Measurements from ENCODE around the gene CACNA1E. TPM values are rescaled to one million over a fixed set of nuclear protein-coding genes. Genes with fewer than 3 reads are reported as not detected.

The CACNA1E gene
- total and polyA plus RNA-seq, 2 experiments from 2014 or later = 1.1 to 1.7 TPM

GRCh38 chr1:181554465-181554864 lies 71.1 kb downstream of the CACNA1E start:
- Histone ChIP-seq H3K9me2 (replicated peaks; ENCODE audit: insufficient read depth) (no peaks in the 10 kb centered on the region), H3K79me2 (no peaks in the 10 kb centered on the region), H3K4me3 (no peak overlapping the region), H3K9me3 (ENCODE audit: low read depth) (no peaks in the 10 kb centered on the region), H2AFZ (no peak overlapping the region), H3K27me3 (peaks cover 4% of the 10 kb centered on the region), H3K36me3 (replicated peaks; ENCODE audit: insufficient read depth, low read depth) (no peaks in the 10 kb centered on the region), H3K4me1 (ENCODE audit: insufficient read depth) (no peaks in the 10 kb centered on the region), H4K20me1 (ENCODE audit: insufficient read depth, poor library complexity, severe bottlenecking) (no peaks in the 10 kb centered on the region), H3K4me2 (no peak overlapping the region), H3K27ac (no peak overlapping the region)
- no peak for TF ChIP-seq EZH2phosphoT487 (IDR thresholded peaks at IDR 0.05; ENCODE audit: low read depth, severe bottlenecking, unreplicated experiment)
- DNase-seq (ENCODE audit: low spot score) = no peak
- WGBS (ENCODE audit: low lambda C conversion rate, missing lambda C conversion rate) = 53% methylated on average over 4 of the region's 4 CpGs

GRCh38 chr1:181556631-181557030 lies 73.3 kb downstream of the CACNA1E start:
- Histone ChIP-seq H3K9me3 (ENCODE audit: low read depth) (no peaks in the 10 kb centered on the region), H3K9me2 (replicated peaks; ENCODE audit: insufficient read depth) (no peaks in the 10 kb centered on the region), H3K4me2 (no peak overlapping the region), H3K27me3 (peaks cover 4% of the 10 kb centered on the region), H3K4me1 (ENCODE audit: insufficient read depth) (no peaks in the 10 kb centered on the region), H4K20me1 (ENCODE audit: insufficient read depth, poor library complexity, severe bottlenecking) (no peaks in the 10 kb centered on the region), H3K36me3 (replicated peaks; ENCODE audit: insufficient read depth, low read depth) (no peaks in the 10 kb centered on the region), H3K27ac (no peak overlapping the region), H2AFZ (no peak overlapping the region), H3K4me3 (no peak overlapping the region), H3K79me2 (no peaks in the 10 kb centered on the region)
- TF ChIP-seq CTCF (IDR thresholded peaks at IDR 0.05; ENCODE audit: poor library complexity) (no peak), EZH2phosphoT487 (IDR thresholded peaks at IDR 0.05; ENCODE audit: low read depth, severe bottlenecking, unreplicated experiment) (no peak), EZH2 (IDR thresholded peaks at IDR 0.05; ENCODE audit: borderline replicate concordance) (no peak)
- no peak for DNase-seq (ENCODE audit: low spot score)
- WGBS (ENCODE audit: low lambda C conversion rate, missing lambda C conversion rate) = 29% methylated on average over 2 of the region's 2 CpGs

GRCh38 chr1:181557313-181557712 lies 74.0 kb downstream of the CACNA1E start:
- Histone ChIP-seq H3K79me2 (no peaks in the 10 kb centered on the region), H3K27ac (no peak overlapping the region), H3K4me3 (no peak overlapping the region), H2AFZ (no peak overlapping the region), H3K27me3 (peaks cover 4% of the 10 kb centered on the region), H3K9me2 (replicated peaks; ENCODE audit: insufficient read depth) (no peaks in the 10 kb centered on the region), H3K36me3 (replicated peaks; ENCODE audit: insufficient read depth, low read depth) (no peaks in the 10 kb centered on the region), H3K4me2 (no peak overlapping the region), H3K4me1 (ENCODE audit: insufficient read depth) (no peaks in the 10 kb centered on the region), H3K9me3 (ENCODE audit: low read depth) (no peaks in the 10 kb centered on the region), H4K20me1 (ENCODE audit: insufficient read depth, poor library complexity, severe bottlenecking) (no peaks in the 10 kb centered on the region)
- DNase-seq (ENCODE audit: low spot score) = no peak
- 73% methylated on average over 4 of the region's 4 CpGs for WGBS (ENCODE audit: low lambda C conversion rate, missing lambda C conversion rate)
- TF ChIP-seq EZH2phosphoT487 (IDR thresholded peaks at IDR 0.05; ENCODE audit: low read depth, severe bottlenecking, unreplicated experiment) = no peak

GRCh38 chr1:181558416-181558815 lies 75.1 kb downstream of the CACNA1E start:
- no peaks in the 10 kb centered on the region for H4K20me1 ChIP-seq (ENCODE audit: insufficient read depth, poor library complexity, severe bottlenecking)
- no peak for DNase-seq (ENCODE audit: low spot score)
- no peak for TF ChIP-seq EZH2phosphoT487 (IDR thresholded peaks at IDR 0.05; ENCODE audit: low read depth, severe bottlenecking, unreplicated experiment)
- TF ChIP-seq CTCF (IDR thresholded peaks at IDR 0.05; ENCODE audit: poor library complexity) = no peak
- TF ChIP-seq EZH2 (IDR thresholded peaks at IDR 0.05; ENCODE audit: borderline replicate concordance) = no peak
- H3K4me2 ChIP-seq = no peak overlapping the region
- H3K4me1 ChIP-seq (ENCODE audit: insufficient read depth) = no peaks in the 10 kb centered on the region
- H3K9me3 ChIP-seq (ENCODE audit: low read depth) = no peaks in the 10 kb centered on the region
- no peaks in the 10 kb centered on the region for H3K9me2 ChIP-seq (replicated peaks; ENCODE audit: insufficient read depth)
- WGBS (ENCODE audit: low lambda C conversion rate, missing lambda C conversion rate) = 95% methylated on average over 4 of the region's 4 CpGs
- H3K27me3 ChIP-seq = peaks cover 4% of the 10 kb centered on the region
- no peak overlapping the region for H2AFZ ChIP-seq
- H3K27ac ChIP-seq = no peak overlapping the region
- no peak overlapping the region for H3K4me3 ChIP-seq
- H3K79me2 ChIP-seq = no peaks in the 10 kb centered on the region
- no peaks in the 10 kb centered on the region for H3K36me3 ChIP-seq (replicated peaks; ENCODE audit: insufficient read depth, low read depth)

All from hepatocyte (in vitro differentiated cells).